Measurements from ENCODE around the gene L3MBTL2. TPM values are rescaled to one million over a fixed set of nuclear protein-coding genes. Genes with fewer than 3 reads are reported as not detected.

Gene L3MBTL2
- total RNA-seq, 1 experiment from 2014 or later: 24.7 TPM

- CTCF ChIA-PET: no interaction called here
- no peak for TF ChIP-seq CEBPB (IDR thresholded peaks at IDR 0.05; ENCODE audit: low read depth)
- TF ChIP-seq ZNF274 (IDR thresholded peaks at IDR 0.05; ENCODE audit: low read depth, low read length): no peak
- Histone ChIP-seq H3K9me2 (ENCODE audit: insufficient read depth) (no peaks in the 10 kb centered on the region), H3K4me3 (replicated peaks in 1 of 2; ENCODE audit: low read depth in 1 of 2, low read length in 2 of 2) (no peak overlapping the region), H3K36me3 (ENCODE audit: control insufficient read depth in 1 of 2, insufficient read depth in 2 of 2, low read length in 2 of 2) (peaks cover 0 to 3% of the 10 kb centered on the region in 2 experiments; a peak in 1 of 4 replicates), H3K4me2 (ENCODE audit: low read length) (no peak overlapping the region), H4K20me1 (ENCODE audit: insufficient read depth) (no peaks in the 10 kb centered on the region), H3K27me3 (ENCODE audit: insufficient read depth, low read length) (no peaks in the 10 kb centered on the region), H2AFZ (ENCODE audit: low read depth, low read length, poor library complexity, severe bottlenecking) (no peak overlapping the region), H3K9ac (ENCODE audit: low read length) (no peak overlapping the region), H3K4me1 (ENCODE audit: control insufficient read depth in 1 of 2, insufficient read depth in 2 of 2, low read length in 2 of 2) (no peaks in the 10 kb centered on the region), H3K79me2 (ENCODE audit: insufficient read depth, low read length) (no peaks in the 10 kb centered on the region), H3K27ac (ENCODE audit: low read depth, low read length) (no peak overlapping the region), H3K9me3 (ENCODE audit: control insufficient read depth in 1 of 2, insufficient read depth in 1 of 2, low read depth in 1 of 2, low read length in 2 of 2) (no peaks in the 10 kb centered on the region)
- BruUV-seq (replicated peaks): no TSS peak
- RAD21 ChIA-PET (ENCODE audit: low non-redundant PET in 1 of 2, low total read pairs in 2 of 2, uncharacterized antibody in 2 of 2, unreplicated experiment in 2 of 2): no interaction called here
- no peak for ATAC-seq
- intact Hi-C loops (cut with micrococcal nuclease): no loop called here
- POLR2A ChIA-PET: no interaction called here
- DNase-seq (ENCODE audit: low read depth, low spot score): no peak
Observed at GRCh38 chr22:41226723-41227655, 21.9 kb downstream of the L3MBTL2 start.

- Histone ChIP-seq H3K9me2 (ENCODE audit: insufficient read depth) (no peaks in the 10 kb centered on the region), H3K79me2 (ENCODE audit: insufficient read depth, low read length) (no peaks in the 10 kb centered on the region), H3K36me3 (ENCODE audit: control insufficient read depth in 1 of 2, insufficient read depth in 2 of 2, low read length in 2 of 2) (no peaks in the 10 kb centered on the region; a peak in 1 of 4 replicates), H4K20me1 (ENCODE audit: insufficient read depth) (no peaks in the 10 kb centered on the region), H3K27me3 (ENCODE audit: insufficient read depth, low read length) (no peaks in the 10 kb centered on the region), H3K27ac (ENCODE audit: low read depth, low read length) (no peak overlapping the region), H3K9ac (ENCODE audit: low read length) (no peak overlapping the region), H3K4me2 (ENCODE audit: low read length) (no peak overlapping the region), H3K9me3 (ENCODE audit: control insufficient read depth in 1 of 2, insufficient read depth in 1 of 2, low read depth in 1 of 2, low read length in 2 of 2) (no peaks in the 10 kb centered on the region), H2AFZ (ENCODE audit: low read depth, low read length, poor library complexity, severe bottlenecking) (no peak overlapping the region), H3K4me1 (ENCODE audit: control insufficient read depth in 1 of 2, insufficient read depth in 2 of 2, low read length in 2 of 2) (no peaks in the 10 kb centered on the region), H3K4me3 (replicated peaks in 1 of 2; ENCODE audit: low read depth in 1 of 2, low read length in 2 of 2) (no peak overlapping the region)
- TF ChIP-seq EGR1 (IDR thresholded peaks at IDR 0.05; ENCODE audit: low read depth) (no peak), TCF7L2 (IDR thresholded peaks at IDR 0.05; ENCODE audit: borderline replicate concordance, extremely low read depth, insufficient read depth, insufficient read length) (no peak), SIN3A (IDR thresholded peaks at IDR 0.05; ENCODE audit: low read depth) (no peak), RAD21 (IDR thresholded peaks at IDR 0.05; ENCODE audit: low read depth) (no peak), YY1 (IDR thresholded peaks at IDR 0.05; ENCODE audit: extremely low read depth, insufficient replicate concordance, low read depth, low read length) (no peak), ELF1 (IDR thresholded peaks at IDR 0.05; ENCODE audit: borderline replicate concordance, low read depth) (no peak)
- ATAC-seq (no peak), DNase-seq (ENCODE audit: low read depth, low spot score) (no peak)
- BruUV-seq (replicated peaks): no TSS peak
- intact Hi-C loops (cut with micrococcal nuclease): no loop called here
- ChIA-PET RAD21 (ENCODE audit: low non-redundant PET in 1 of 2, low total read pairs in 2 of 2, uncharacterized antibody in 2 of 2, unreplicated experiment in 2 of 2) (no interaction called here), CTCF (no interaction called here), POLR2A (no interaction called here)
Observed at GRCh38 chr22:41229215-41229614, 24.1 kb downstream of the L3MBTL2 start.

Measured in HCT116 (cell line).